GM18499 (cell line): ENCODE results near the gene SIGLEC12.
"Not testable (repeated sequence)": the region's sequence is repeated elsewhere in the genome, so short reads cannot be mapped to it uniquely, and the experiment has no call there.

Experiments
- ATAC-seq: cut with Tn5 transposase; IDR thresholded peaks from one replicate; pipeline ENCODE4 v1.9.1; 2021; ENCODE audit warnings: moderate number of reproducible peaks; ENCODE audit not compliant: insufficient read depth, unreplicated experiment

Gene SIGLEC12

DNA sequence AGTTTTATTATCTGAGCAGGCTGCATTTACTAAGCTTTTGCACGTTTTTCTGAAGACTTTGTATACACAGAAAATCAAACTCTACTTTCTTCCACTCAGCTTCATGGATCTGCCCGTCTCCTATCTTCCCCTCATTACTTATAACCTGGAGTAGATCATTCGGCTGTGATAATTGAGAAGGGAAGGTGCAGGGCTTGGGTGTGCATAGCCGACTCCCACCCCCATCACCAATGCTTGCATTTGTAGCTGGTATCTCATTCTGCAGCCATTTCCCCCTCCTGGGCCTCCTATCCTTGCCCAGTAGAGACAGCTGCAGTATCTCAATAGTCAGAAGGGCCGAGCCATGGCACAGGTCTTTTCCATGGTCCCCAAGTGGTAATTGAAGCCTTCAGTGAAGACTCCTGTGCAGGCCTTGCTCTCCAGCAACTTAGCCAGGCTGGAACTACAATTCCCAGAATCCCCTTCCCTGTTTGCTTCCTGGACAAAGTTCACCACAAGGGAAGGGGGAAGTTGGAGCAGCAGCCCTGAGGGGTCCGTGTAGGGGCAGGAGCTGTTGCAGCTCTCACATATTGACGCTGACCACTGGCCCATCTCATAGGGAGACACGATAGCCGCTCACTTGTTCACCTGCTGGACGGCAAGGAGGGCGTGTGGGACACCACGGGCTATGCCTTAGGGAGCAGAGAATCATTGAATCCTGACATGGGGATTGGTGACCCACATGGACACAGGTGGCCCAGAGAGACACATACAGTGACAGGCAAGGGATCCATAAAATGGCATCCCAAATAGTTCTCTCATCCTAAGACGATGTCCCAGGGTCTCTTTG, 41.2 kb downstream of the SIGLEC12 start:
- no peak for ATAC-seq

- no peak for ATAC-seq
Measured at GRCh38 chr19:51458899-51459505, 42.6 kb downstream of the SIGLEC12 start.

- no peak for ATAC-seq
Measured at GRCh38 chr19:51458051-51458645, 43.5 kb downstream of the SIGLEC12 start, which contains the start of gene SIGLEC8. TSS of gene SIGLEC8 (minus strand) at chr19:51458454. CDS start at chr19:51458387, 67 bp downstream.

GRCh38 chr19:51457351-51458013, 44.1 kb downstream of the SIGLEC12 start:
- no peak for ATAC-seq

- no peak for ATAC-seq
Measured at GRCh38 chr19:51456541-51457290, 44.9 kb downstream of the SIGLEC12 start.

GRCh38 chr19:51450730-51451307, 50.8 kb downstream of the SIGLEC12 start:
- ATAC-seq = no peak

DNA sequence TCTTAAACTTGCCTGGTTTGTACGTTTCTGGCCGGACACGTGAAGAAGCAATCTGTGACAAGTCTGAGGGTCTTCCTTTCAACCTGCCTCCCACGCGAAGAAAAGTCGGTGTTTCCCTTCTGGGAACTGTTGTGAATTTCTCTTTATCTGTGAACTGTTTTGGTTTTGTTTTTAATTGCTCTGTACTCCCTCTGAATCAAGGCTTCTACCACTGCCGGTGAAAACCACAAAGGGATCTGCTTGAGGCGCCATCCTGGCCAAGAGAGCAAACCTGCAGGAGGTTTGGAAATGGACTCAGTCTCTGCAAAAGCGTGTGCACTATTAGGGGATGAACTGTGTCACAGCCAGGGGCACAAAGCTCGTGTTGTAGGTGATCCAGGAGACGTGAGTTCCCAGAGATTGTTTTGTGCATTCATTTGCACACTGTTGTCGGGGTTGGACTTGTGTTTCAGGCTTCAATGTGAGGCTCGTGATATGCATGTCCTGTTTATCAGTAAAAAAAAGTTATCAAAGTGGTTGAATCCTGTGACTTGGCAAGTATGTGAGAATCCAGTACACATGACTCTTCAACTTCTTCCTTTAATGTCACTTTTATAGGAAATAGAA, 53.1 kb downstream of the SIGLEC12 start:
- ATAC-seq = no peak

DNA sequence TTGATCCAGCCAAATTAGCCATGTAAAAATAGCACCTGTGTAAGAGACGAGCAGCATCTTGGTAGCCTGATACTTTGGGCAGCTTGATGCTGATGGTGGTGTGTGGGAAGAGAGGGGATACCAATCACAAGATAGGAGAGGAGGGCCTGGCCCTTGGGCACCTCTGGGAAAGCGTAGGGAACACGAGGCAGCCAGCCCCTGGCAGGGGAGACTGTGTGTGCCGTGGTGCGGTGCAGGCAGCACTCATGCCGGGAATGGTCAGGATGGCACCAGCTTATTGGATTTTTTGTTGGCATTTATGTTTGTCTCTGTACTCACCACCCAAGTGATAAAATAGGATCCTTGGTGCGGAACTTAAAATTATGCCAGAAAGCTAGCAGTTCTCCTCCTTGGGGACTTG, 53.6 kb downstream of the SIGLEC12 start:
- ATAC-seq = no peak

DNA sequence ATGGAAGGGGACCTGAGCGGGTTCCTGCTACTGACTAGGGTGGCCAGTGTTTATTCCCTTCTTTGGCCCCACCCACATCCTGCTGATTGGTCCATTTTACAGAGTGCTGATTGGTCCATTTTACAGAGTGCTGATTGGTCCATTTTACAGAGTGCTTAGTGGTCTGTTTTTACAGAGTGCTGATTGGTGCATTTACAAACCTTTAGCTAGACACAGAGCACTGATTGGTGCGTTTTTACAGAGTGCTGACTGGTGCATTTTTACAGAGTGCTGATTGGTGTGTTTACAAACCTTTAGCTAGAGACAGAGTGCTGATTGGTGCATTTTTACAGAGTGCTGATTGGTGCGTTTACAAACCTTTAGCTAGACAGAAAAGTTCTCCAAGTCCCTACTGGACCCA, 54.1 kb downstream of the SIGLEC12 start:
- not testable (repeated sequence) for ATAC-seq

DNA sequence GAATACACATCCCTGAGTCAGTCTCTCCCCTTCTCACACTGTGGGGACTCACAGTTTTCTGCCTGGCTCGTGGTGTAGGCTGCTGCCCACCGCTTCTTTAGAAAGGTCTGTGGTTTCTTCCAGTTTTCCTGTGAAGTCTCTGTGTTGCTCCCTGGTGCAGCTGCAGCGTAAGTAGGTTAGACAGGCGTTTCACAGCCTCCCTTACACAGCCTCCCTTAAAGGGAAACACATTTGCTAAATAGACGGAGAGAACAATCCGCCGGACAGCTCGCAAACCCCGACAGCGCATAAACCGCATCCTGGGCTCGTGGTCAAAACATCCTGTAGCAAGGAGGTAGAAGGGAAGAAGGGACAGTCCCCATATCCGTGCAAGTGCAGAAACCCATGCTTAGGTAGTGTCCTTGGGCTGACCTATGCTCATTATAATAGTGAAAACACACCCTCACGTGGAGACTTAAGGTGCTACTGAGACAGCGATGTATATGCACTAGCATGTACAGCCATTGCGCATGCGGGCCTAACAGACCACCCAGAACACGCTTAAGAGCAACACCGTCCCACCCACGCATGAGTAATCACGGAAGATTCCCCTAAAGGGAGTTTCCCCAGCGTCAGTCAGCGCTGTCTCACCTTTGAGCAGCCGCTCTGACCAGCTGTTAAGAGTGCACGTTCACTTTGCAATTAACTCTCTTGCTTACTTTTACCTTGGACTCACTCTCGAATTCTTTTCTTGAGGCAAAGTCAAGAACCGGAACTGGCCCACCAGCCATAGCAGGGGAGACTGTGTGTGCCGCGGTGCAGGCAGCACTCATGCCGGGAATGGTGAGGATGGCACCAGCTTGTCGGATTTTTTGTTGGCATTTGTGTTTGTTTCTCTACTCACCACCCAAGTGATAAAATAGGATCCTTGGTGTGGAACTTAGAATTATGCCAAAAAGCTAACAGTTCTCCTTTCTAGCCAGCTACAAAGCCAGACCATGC, 59.9 kb downstream of the SIGLEC12 start:
- ATAC-seq = peak; percentile 87
